Renal cortex interstitium (tissue), 11 donors: ENCODE measurements around the gene PSMB4. TPM values are rescaled to one million over a fixed set of nuclear protein-coding genes. Genes with fewer than 3 reads are reported as not detected.
"Not testable (repeated sequence)": the region's sequence is repeated elsewhere in the genome, so short reads cannot be mapped to it uniquely, and the experiment has no call there.

Source experiments
- DNase-seq, 11 donors: peaks; one replicate each; pipeline ENCODE4 v3.0.0-alpha.2; 2013; ENCODE audit warnings: low read depth in 9 of 11, low spot score in 4 of 11; ENCODE audit errors: extremely low read depth in 1 of 11
- polyA plus RNA-seq, 3 donors: library from polyadenylated mRNA; unstranded; fragments of 120-200 nt; gene quantifications; one replicate each; pipeline ENCODE4 v1.2.1, GENCODE V29; 2013; ENCODE audit not compliant: insufficient read length in 3 of 3

PSMB4 gene
- polyA plus RNA-seq, 3 donors, result 248 to 269 (median 260) TPM

DNA sequence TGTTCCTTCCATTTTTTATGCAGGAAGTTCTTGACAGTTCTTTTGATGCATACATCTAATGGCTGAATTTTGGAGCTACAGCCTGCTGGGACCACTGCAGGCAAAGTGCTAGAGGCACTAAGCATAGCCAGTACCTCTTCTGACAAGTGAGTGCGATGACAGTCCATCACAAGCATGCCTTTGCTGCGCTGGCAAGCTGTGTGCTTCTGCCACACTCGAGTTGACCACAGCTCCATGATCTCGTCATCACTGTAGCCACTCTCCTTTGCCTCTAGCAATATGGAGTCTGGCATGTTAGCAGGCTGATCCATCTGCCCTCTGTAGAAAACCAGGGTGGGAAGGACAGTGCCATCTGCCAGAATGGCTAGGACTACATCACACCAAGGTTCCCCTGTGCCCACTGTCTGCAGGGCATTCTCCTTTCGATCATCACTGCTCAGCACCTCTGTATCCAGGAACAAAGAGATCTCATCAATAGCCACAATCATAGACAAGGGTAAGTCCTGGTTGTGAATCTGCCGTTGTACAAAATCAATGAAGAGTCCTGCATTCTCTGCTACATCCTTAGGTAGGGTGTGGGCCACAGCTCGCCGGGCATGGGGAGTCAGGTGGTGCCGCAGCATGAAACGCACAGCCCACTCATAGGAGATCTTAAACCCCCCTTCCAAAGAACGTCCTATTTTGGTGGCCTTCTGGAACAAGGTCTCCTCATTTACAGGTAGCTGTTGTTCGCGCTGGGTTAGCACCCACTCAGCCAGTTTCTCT is 6.0 kb downstream of the PSMB4 start:
- no peak for DNase-seq

- DNase-seq, result no peak
Measured at GRCh38 chr1:151406176-151406575, 6.8 kb downstream of the PSMB4 start.

GRCh38 chr1:151407304-151407703 is 7.9 kb downstream of the PSMB4 start:
- DNase-seq, result no peak

- no peak for DNase-seq
Measured at GRCh38 chr1:151408891-151409290, 9.5 kb downstream of the PSMB4 start.

DNA sequence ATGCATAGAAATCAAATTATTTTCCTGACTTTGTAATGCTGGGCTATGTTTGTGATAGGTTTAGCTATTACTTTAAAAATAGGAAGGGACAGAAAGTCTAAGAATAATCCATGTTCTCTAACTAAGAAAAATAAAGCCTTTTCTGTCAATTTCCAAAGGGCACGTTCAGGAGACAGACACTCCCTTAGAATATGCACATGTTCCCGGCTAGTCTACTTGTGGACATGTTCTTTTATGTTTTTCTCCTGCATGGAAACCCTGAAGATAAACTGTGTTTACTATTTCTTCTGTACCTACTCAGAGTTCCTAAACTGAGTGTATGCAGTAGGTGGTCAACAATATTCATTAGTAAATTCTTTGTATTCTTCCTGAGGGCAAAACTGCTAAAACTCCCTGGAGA is 12.5 kb downstream of the PSMB4 start:
- DNase-seq, result no peak

DNA sequence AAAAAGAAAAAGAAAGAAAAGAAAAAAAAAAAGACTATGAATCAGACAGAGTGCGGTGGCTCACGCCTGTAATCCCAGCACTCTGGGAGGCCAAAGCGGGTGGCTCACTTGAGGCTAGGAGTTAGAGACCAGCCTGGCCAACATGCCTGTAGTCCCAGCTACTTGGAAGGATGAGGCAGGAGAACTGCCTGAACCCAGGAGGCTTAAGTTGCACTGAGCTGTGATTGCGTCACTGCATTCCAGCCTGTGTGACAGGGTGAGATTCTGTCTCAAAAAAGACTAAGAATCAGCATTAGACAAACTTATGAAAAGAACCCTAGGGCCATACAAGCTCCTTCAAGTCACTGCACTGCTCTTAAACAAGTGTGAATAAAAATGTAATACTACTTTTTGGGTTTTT is 16.9 kb downstream of the PSMB4 start:
- DNase-seq, result no peak

DNA sequence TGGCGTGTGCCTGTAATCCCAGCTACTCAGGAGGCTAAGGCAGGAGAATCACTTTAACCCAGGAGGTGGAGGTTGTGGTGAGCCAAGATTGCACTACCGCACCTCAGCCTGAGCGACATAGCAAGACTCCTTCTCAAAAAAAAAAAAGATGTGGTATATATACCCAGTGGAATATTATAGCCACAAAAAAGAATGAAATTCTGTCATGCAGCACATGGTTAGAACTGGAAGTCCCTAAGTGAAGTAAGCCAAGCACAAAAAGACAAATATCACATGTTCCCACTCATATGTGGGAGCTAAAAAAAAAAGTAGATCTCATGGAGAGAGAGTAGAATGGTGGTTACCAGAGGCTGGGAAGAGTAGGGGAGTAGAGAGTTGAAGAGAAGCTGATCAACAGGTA is 18.7 kb downstream of the PSMB4 start:
- no peak for DNase-seq

GRCh38 chr1:151419819-151420218 is 20.4 kb downstream of the PSMB4 start:
- no peak for DNase-seq

DNA sequence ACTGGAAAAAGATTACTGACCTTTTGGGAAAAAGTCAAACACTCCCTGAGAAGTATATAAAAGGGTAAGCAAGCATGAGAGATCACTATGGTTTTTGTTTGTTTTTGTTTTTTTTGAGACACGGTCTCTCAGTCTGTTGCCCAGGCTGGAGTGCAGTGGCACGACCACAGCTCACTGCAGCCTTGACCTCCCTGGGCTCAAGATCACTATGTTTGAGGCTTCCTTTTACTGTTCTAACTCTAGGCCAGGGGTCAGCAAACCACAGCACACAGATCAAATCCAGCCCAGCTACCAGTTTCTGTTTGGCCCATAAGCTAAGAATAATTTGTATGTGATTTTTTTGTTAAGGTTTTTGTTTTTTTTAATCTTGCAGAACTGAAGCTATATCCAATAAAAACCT is 25.7 kb downstream of the PSMB4 start:
- DNase-seq, result no peak

DNA sequence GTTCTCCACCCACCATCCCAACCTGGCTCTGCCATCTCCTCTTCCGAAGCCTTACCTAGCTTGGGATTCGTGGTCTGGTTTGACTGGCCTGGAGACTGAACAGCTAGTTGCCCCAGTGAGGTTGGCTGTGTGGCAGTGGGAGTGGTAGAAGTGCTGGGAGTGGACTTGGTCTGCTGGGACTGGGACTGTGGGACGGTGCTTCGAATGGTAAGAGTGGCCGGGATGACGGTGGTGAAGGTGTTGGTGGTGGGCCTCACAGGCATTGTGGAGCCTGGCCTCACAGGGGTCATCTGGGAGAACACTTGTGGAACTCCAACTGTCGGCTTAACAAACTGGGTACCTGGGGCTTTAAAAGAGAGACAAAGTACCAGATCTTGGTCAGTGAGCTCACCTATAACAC is 28.7 kb downstream of the PSMB4 start:
- DNase-seq, result no peak

DNA sequence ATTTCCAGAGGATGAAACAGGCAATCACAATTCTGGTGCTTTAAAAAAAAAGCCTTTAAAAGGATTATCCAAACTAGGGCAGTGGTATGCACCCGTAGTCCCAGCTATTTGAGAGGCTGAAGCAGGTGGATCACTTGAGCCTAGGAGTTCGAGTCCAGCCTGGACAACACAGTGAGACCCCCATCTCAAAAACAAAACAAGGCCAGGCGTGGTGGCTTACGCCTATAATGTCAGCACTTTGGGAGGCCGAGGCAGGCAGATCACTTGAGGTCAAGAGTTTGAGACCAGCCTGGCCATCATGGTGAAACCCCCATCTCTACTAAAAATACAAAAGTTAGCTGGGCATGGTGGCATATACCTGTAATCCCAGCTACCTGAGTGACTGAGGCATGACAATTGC is 34.5 kb downstream of the PSMB4 start:
- not testable (repeated sequence) for DNase-seq

DNA sequence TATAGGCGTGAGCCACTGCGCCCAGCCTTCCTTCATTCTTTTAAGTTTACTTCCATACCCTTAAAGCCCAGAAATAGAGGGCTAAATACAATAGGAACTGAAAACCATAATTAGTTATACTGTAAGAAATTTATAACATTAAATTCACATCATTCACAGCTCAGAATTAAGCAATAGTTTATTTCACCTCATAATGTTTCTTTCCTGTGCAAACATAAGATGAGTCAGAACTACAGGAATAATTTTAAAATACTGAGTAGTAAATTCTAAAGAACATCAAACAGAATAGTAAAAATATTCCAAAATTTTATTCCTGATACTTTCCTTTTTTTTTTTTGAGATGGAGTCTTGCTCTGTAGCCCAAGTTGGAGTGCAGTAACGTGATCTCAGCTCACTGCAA is 35.8 kb downstream of the PSMB4 start:
- no peak for DNase-seq

DNA sequence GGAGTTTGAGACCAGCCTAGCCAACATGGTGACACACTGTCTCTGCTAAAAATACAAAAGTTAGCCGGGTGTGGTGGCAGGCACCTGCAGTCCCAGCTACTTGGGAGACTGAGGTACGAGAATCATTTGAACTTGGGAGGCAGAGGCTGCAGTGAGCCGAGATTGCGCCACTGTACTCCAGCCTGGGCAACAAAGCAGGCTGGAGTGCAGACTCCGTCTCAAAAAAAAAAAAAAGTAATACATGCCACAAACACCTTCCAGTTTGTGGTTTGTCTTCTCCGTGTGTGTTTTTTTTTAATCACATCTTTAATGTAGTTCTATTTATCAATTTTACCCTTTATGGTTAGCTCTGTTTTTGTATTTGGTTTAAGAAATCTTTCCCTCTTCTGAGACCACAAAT is 37.6 kb downstream of the PSMB4 start:
- DNase-seq, result no peak

- DNase-seq, result peak in 1 of 11 donors; percentile 26
Measured at GRCh38 chr1:151437396-151437795, 38.0 kb downstream of the PSMB4 start.

DNA sequence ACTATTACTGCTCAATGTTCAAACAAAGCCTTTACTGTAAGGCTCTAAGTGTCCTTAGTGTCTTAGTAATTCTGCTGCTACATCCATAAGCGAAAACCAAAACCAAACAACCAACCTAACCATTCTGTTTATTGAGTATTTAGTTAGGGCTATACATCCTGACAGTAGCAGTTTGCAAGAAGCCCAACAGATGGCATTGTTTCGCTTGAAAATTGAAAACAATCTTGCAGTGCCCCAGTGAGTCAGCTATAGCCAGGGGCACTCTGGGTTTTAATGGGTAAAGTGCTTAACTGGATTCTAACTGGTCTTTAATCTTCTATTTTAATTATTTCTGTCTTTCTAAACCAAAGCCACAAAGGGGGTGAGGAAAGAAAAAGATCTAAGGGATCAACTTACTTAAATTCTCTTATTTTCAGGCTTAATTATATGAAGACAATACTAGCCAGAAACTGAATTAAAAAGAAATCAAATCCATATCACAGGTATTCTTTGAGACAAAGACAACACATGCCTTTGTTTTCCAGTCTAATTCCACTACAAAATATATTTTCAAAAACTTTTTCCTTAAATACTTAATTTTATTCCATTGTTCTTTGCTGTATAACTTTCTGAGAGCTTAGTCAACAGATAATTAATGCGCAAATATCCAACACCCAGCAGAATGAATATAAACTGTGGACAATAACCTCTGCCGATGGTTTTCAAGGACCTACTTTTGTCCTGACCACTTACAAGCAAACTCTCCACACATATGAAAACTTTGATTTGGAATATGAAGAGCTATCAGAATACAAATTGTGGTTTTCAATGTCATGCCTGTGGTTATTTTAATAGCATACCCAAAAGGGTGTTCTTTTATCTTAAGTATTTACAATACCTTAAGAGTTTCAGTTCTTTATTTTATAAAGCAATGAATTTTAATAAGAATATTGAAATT is 44.7 kb downstream of the PSMB4 start:
- DNase-seq, result peak in 9 of 11 donors; percentile 32 to 75 (median 49)

DNA sequence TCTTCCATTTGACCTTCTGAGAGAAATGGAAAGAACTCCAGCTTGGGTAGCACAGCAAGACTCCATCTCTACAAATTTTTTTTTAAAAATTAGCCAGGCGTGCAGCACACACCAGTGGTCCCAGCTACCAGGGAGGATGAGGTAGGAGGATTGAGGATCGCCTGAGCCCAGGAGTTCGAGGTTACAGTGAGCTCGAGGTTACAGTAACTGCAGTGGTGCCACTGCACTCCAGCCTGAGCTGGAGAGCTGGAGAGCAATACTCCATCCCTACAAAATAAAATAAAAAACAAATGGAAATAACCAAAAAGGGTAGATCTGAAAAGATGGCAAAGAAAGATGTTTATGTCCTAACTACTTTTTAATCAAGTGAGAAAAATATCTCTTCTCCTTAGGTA is 45.4 kb downstream of the PSMB4 start:
- DNase-seq, result no peak

DNA sequence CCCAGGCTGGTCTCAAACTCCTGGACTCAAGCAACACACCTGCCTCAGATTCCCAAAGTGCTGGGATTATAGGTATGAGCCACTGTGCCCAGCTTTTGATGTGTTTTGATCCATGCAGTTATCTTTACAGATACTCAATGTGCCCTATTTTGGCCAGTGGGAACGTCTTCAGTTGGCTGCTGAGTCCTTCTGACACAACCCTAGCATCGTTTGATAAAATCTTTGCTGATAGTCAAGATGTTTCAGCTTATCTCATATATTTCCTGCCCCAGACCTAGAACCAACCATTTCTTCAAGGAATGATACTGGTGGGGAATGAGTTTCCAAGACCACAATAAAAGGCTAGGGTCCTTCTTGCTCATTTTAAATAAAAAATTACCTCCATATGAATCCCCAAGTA is 48.3 kb downstream of the PSMB4 start:
- no peak for DNase-seq
